Activated T-helper 1 cell treated with anti-CD3 and anti-CD28 coated beads, Interleukin-12 subunit alpha, Interleukin-12 subunit beta, Interleukin-2, Interleukin-4 antibody, amounts not matched to agents 30 ng/mL and 10 ng/mL and 1 ng/mL, durations not matched to agents 14 hours and 24 hours and 36 hours (primary cell): ENCODE results near the gene SH3BP2. TPM values are rescaled to one million over a fixed set of nuclear protein-coding genes. Genes with fewer than 3 reads are reported as not detected.

ENCODE experiments used
- DNase-seq: peaks from one replicate; pipeline ENCODE4 v3.0.0; 2021; ENCODE audit warnings: low spot score
- H3K27ac Mint-ChIP-seq: one replicate; pipeline ENCODE4 v1.8.0; 2021; ENCODE audit warnings: mild to moderate bottlenecking, mixed read lengths
- H3K27me3 Mint-ChIP-seq: one replicate; pipeline ENCODE4 v1.8.0; 2022; ENCODE audit warnings: mild to moderate bottlenecking, moderate library complexity, mixed read lengths; ENCODE audit not compliant: insufficient read depth
- H3K36me3 Mint-ChIP-seq: one replicate; pipeline ENCODE4 v1.8.0; 2021; ENCODE audit warnings: low read depth, mixed read lengths
- H3K4me1 Mint-ChIP-seq: one replicate; pipeline ENCODE4 v1.8.0; 2021; ENCODE audit warnings: low read depth, mixed read lengths
- H3K4me3 Mint-ChIP-seq: one replicate; pipeline ENCODE4 v1.8.0; 2021; ENCODE audit warnings: mild to moderate bottlenecking, moderate library complexity, mixed read lengths
- H3K9me3 Mint-ChIP-seq: one replicate; pipeline ENCODE4 v1.8.0; 2021; ENCODE audit warnings: mixed read lengths
- intact Hi-C: fragments of 100-400 bp; cut with micrococcal nuclease; formaldehyde crosslinking; loops from one replicate; pipeline ENCODE4 v1.15.1; 2024
- total RNA-seq: library from RNA; stranded (reverse); gene quantifications from 2 replicates; pipeline ENCODE4 v1.2.3, GENCODE V29; 2022

SH3BP2 gene
- total RNA-seq, 1 donor from 2014 or later: 99.7 TPM

DNA sequence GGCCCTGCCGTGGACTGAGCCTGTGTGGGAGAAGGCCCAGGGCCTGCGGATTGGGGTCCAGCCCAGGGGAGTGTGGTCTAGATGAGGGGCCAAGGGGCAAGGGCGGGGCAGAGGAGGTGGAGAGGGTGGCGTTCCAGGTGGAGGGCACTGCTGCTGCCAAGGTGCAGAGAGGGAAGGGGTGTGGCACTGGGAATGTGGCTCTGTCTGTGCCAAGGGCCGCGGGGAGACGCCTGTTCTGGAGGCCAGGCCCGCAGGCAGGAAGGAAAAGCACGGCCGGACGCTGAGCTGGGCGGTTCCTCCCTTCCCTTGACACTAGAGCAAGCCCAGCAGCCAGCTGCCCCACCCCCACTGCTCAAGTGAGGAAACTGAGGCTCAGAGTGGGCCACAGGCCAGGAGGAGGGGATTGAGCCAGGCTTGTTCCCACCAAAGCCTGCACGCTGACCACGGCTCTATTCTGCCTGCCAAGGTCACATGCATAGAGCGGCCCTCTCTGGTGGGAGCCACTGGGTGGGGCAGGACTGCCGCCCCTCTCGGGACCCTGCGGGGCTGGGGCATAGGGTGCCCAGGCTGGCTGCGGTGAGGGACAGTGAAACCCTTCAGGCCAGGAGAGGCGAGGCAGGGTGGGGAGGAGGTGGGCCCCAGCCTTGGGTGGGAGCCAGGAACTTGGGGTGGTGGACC lies 13.0 kb downstream of the SH3BP2 start:
- Mint-ChIP-seq H3K36me3 (peaks cover 5% of the 10 kb centered on the region), H3K9me3 (no peaks in the 10 kb centered on the region), H3K4me1 (peaks cover 13% of the 10 kb centered on the region), H3K27ac (no peak overlapping the region), H3K4me3 (no peak overlapping the region), H3K27me3 (no peaks in the 10 kb centered on the region)
- DNase-seq: no peak
- intact Hi-C loops: no loop called here

DNA sequence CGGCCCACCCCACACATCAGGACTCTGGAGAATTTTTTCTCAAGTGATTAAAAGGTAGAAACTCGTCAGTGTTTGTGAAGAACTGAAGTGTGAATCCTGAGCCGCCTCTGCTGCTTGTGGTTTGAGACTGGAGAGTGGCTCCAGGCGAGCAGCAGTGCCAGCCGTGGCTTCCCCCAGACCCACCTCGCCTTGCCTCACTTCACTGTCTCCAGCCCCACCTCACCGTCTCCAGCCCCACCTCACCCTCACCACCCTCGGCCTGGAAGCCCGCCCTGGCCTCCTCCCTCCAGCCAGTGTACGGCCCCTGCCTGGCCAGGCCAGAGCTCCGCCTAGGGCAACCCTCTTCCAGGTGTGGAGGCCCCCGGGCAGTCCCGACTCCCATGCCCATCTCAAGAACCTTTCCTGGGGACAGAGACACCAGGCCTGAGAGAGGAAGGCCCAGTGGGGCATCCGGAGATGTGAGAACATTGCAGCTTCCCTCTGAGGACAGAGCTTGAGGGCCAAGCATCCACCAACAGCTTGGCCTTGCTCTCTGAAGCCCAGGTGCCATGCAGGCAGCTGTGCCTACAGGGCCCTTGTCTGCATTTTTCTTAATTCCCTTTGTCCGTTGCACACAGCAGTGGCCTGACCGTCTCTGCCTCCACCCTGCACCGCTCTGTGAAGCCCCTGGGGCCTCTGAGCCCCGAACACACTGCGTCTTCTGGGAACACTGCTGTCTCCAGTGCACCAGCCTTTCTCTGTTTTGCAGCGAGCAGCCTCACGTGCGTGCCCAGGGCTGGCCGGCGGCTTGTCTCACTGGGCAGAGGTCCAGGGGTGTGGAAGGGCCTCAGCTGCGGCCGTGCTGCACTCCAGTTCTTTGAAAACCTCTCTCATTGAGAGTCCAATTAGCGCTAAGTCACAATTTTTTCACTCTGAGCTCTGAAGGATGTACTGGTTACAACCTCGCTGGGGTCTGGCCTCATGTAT lies 13.8 kb downstream of the SH3BP2 start:
- H3K36me3 Mint-ChIP-seq: peaks cover 5% of the 10 kb centered on the region
- no peak for DNase-seq
- intact Hi-C loops: no loop called here
- no peak overlapping the region for H3K27ac Mint-ChIP-seq
- H3K27me3 Mint-ChIP-seq: no peaks in the 10 kb centered on the region
- H3K4me3 Mint-ChIP-seq: no peak overlapping the region
- no peaks in the 10 kb centered on the region for H3K9me3 Mint-ChIP-seq
- H3K4me1 Mint-ChIP-seq: peaks cover 12% of the 10 kb centered on the region

DNA sequence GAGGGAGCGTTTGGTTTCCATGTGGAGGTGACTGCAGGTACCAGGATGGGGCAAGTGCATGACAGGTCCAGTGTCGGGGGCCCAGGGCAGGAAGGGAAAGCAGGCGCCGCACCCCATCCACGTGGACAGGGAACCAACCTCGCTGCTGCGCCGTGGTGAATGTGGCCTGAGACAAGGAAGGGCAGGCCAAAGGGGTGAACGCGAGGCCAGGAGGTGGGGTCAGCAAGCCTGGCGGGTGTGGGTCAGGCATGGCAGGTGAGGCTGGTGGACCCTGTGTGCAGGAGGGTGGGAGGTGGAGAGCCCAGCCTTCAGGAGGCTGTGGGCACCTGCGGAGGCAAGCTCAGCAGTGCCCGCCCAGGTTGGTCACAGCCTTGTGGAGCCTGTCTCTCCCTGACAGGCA lies 14.7 kb downstream of the SH3BP2 start:
- H3K27ac Mint-ChIP-seq: no peak overlapping the region
- H3K4me3 Mint-ChIP-seq: no peak overlapping the region
- H3K27me3 Mint-ChIP-seq: no peaks in the 10 kb centered on the region
- intact Hi-C loops: no loop called here
- H3K9me3 Mint-ChIP-seq: no peaks in the 10 kb centered on the region
- no peak for DNase-seq
- peaks cover 16% of the 10 kb centered on the region for H3K4me1 Mint-ChIP-seq
- peaks cover 10% of the 10 kb centered on the region for H3K36me3 Mint-ChIP-seq

DNA sequence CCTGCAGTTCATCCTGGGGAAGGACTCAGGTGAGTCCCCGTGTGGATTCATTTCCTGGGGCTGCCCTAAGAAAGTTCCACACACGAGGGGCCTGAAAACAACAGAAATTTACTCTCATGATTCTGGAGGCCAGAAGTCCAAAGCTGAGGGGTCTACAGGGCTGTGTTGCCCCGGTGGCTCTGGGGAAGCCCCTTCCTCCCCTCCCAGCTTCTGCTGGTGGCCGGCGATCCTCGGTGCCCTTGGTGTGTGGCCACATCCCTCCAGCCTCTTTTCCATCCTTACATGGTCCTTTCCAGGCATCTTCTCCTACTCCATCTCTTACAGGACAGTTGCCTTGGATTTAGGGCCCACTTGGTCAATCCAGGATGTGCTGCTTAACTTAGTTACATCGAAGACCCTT lies 15.1 kb downstream of the SH3BP2 start:
- intact Hi-C loops: no loop called here
- no peak for DNase-seq
- Mint-ChIP-seq H3K27ac (no peak overlapping the region), H3K4me1 (peaks cover 19% of the 10 kb centered on the region), H3K27me3 (no peaks in the 10 kb centered on the region), H3K4me3 (no peak overlapping the region), H3K9me3 (no peaks in the 10 kb centered on the region), H3K36me3 (peaks cover 14% of the 10 kb centered on the region)

DNA sequence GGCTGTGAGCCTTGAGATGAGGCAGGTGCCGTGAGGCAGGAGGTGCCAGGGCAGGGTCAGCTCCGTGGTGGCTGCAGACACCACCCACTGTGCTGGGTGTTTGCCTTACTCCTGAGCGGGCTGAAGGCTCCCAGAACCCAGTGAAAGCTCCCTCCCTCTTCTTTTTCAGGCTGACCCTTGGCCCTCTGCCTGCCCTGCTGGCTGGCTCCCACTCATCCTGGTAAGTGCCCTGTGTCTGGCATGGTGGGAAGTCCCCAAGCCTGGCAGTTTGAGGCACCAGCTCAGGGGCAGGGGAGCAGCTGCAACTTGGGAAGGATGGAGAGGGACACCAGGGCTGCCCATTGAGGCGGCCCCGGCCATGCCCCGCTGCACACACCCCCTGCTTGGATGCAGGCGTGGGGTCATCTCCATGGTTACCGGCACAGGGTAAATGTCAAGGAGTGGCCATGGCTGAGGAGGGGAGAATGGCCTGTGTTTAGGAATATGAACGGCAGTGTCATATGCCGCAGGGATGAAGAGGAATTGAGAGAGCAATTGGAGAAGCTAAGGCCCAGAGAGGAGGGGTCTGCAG lies 16.8 kb downstream of the SH3BP2 start:
- DNase-seq: no peak
- intact Hi-C loops: no loop called here
- Mint-ChIP-seq H3K36me3 (peaks cover 21% of the 10 kb centered on the region), H3K27me3 (no peaks in the 10 kb centered on the region), H3K4me3 (no peak overlapping the region), H3K27ac (peak overlapping the region; percentile 55), H3K4me1 (peaks cover 36% of the 10 kb centered on the region), H3K9me3 (no peaks in the 10 kb centered on the region)

DNA sequence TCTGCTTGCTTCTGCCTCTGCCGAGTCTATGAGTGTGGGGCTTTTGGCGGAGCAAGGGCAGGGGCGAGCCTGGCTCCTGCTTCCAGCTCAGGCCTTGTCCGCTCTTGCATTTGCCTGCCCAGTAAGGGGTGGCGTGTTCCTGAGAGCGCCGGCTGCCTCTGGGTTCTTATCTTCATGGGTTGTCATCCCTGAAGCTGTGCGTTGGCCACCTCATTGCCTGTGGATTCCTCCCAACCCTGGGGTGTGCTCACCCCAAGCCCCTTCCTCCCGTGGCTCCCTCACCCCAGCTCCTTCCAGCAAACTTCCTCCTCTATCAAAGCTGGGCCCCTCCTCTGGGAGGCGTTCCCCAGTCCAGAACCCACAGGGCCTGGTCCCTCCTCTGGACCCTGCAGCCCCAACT lies 17.5 kb downstream of the SH3BP2 start:
- Mint-ChIP-seq H3K4me3 (no peak overlapping the region), H3K27ac (peak overlapping the region; percentile 18), H3K36me3 (peaks cover 25% of the 10 kb centered on the region), H3K9me3 (no peaks in the 10 kb centered on the region), H3K4me1 (peaks cover 43% of the 10 kb centered on the region), H3K27me3 (no peaks in the 10 kb centered on the region)
- intact Hi-C loops: no loop called here
- no peak for DNase-seq

DNA sequence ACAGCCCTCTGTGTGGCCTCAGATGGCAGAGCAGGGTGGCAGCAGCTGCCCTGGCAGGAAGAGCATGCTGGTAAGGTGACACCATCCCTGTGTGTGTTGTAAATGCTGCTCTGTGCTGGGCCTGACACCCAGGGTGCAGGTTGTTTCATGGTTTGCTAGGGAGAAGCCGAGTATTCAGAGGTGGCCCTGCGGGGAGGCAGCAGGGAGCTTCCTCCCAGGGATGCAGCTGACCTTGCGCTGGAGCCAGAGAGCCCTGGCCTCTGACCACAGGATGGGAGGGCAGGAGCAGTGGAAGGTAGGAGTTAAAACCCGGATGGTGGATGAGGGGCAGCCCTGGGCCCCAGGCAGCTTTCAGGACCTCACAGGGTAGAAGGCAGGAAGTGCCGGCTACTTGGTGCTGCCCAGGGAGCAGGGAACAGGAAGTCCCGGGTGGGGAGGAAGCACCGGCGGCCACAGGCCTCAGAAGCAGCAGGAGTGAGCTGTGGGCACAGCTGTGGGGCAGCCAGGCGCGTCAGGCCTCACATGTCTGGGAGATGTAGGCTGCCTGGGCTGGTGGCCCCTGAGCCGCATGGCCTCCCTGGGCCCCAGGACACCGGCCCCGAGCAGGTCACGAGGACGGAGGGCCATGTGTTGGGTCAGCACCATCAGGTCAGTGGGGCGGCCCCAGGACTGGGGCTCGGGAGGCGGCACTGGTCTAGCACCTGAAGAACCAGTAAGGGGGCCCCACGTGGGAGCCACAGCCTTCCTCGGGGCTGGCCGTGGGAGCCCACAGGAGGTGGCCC lies 19.1 kb downstream of the SH3BP2 start:
- DNase-seq: peak; percentile 54
- Mint-ChIP-seq H3K27ac (peak overlapping the region; percentile 96), H3K4me3 (peak overlapping the region; percentile 94), H3K36me3 (peaks cover 38% of the 10 kb centered on the region), H3K4me1 (peaks cover 60% of the 10 kb centered on the region), H3K27me3 (no peaks in the 10 kb centered on the region), H3K9me3 (no peaks in the 10 kb centered on the region)
- intact Hi-C loops: loop anchor here (1.0 to 2.0 kb wide), 5 partner anchors 11 to 56 kb away; partner anchors contain the start of gene TNIP2

DNA sequence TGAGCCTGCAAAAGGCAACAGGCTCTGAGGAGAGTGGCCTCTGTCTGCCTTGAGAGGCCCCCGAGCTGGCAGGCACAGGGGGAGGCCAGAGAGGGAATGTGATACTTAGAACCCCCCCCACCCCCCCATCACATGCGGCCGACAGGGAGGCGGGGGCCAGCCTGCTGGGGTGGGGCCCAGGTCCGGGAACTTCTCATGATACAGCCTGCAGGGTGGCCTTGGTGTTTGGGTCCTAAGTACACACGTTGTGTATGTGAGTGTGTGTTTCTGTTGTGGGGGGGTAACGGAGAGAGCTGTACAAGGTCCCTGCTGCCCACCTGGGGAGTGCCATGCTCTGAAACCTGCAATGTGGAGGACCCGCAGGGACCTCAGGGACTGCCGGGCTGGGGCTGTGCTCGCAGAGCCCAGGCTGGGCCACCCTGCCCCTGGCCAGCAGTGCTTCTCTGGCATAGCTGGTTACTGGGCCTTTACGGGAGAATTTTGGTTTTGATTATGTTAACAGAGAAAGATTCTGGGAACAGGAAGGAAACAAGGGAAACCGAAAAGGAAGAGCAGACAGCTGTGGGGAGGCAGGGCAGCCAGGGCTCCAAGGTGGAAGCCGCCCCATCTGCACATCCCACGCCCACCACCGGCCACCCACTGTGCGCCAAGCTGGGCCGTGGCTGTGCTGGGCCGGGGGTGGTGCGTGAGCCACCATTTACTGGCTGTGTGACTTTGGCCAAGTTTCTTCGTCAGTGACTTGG lies 19.9 kb downstream of the SH3BP2 start:
- no peaks in the 10 kb centered on the region for H3K27me3 Mint-ChIP-seq
- DNase-seq: no peak
- peaks cover 39% of the 10 kb centered on the region for H3K36me3 Mint-ChIP-seq
- intact Hi-C loops: loop anchor here (1.0 to 2.0 kb wide), 5 partner anchors 11 to 56 kb away; partner anchors contain the start of gene TNIP2
- no peaks in the 10 kb centered on the region for H3K9me3 Mint-ChIP-seq
- H3K27ac Mint-ChIP-seq: peak overlapping the region; percentile 96
- peak overlapping the region; percentile 94 for H3K4me3 Mint-ChIP-seq
- H3K4me1 Mint-ChIP-seq: peaks cover 65% of the 10 kb centered on the region

DNA sequence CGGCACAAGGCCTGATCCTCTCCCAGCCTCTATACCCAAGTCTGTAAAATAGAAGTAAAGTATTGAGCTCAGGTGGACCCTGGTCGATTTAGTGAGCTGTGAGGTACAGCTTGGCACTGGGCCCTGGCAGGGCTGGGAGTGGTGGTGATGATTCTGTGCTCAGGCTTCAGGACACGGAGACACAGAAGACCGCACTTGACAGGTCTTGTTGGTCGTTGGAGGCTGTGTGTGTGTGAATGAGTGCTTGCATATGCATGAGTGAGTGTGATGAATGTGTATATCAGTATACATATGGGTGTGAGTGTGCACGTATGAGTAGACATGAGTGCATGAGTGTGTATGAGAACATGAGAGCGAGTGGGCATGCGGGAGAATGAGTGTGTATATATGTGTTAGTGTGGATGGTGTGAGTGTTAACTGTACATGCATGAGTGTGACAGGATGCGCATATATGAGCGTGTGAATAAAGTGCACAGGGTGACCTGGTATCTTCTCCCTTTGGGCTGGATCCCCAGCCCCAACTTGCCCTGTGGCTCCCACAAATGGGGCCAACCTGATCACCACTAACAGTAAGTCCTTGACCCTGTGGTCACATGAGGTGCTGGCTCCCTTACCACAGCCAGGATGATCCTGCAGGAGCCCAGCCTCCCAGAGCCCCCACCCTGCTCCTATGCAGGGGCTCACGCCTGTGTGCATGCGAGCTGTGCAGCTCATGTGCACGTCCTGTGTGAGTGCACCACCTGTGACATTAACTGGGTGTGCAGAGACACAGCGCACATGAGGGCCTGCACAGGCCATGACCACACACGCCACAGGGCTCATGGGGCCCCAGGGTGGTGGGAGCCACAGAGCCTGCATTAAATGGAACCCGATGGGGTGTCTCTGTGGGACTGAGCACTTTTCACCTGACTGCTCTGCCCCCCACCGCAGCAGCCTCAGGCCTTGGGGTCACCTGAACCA lies 20.8 kb downstream of the SH3BP2 start:
- Mint-ChIP-seq H3K4me1 (peaks cover 65% of the 10 kb centered on the region), H3K4me3 (peak overlapping the region; percentile 94), H3K9me3 (no peaks in the 10 kb centered on the region), H3K36me3 (peaks cover 39% of the 10 kb centered on the region), H3K27me3 (no peaks in the 10 kb centered on the region), H3K27ac (peak overlapping the region; percentile 96)
- intact Hi-C loops: loop anchor here (2.0 kb wide), 1 partner anchor 31 kb away; no protein-coding TSS in a partner anchor
- no peak for DNase-seq

DNA sequence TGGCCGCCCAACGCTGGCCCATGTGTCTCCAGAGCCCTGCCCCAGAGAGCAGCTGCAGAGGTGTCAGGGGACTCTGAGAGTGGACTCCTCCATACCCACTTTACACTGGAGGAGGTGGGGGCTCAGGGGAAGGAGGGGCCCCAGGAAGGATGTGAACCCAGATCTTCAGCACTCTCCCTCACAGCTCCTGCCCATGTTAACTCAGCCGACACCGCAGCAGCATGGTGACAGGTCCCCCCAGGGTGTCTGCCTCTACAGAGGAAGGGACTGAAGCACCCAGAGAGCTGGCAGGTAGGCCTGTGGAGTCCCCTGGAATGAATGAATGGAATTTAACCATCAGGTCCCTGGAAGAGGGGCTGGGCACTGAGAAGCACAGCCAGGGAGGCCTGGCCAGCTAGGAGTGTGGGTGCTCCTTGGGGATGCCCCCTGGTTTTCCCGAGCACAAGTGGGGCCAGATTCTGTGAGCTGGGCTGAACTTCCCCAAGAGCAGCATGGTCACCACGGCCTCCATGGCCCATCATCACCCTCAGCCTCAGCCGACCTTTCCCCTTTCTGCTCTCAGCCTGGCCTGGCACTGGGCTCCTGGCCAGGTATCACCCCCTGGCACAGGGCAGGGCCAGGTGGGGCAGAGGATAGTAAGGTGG lies 21.9 kb downstream of the SH3BP2 start:
- Mint-ChIP-seq H3K4me3 (peak overlapping the region; percentile 24), H3K27me3 (no peaks in the 10 kb centered on the region), H3K4me1 (peaks cover 73% of the 10 kb centered on the region), H3K27ac (no peak overlapping the region), H3K36me3 (peaks cover 45% of the 10 kb centered on the region), H3K9me3 (no peaks in the 10 kb centered on the region)
- intact Hi-C loops: no loop called here
- DNase-seq: no peak
